Measurements from ENCODE around the gene ALMS1.
"Not testable (repeated sequence)": the region's sequence is repeated elsewhere in the genome, so short reads cannot be mapped to it uniquely, and the experiment has no call there.

The ALMS1 gene

GRCh38 chr2:73594251-73594650 lies 208.6 kb downstream of the ALMS1 start:
- TF ChIP-seq, protein P1, sequence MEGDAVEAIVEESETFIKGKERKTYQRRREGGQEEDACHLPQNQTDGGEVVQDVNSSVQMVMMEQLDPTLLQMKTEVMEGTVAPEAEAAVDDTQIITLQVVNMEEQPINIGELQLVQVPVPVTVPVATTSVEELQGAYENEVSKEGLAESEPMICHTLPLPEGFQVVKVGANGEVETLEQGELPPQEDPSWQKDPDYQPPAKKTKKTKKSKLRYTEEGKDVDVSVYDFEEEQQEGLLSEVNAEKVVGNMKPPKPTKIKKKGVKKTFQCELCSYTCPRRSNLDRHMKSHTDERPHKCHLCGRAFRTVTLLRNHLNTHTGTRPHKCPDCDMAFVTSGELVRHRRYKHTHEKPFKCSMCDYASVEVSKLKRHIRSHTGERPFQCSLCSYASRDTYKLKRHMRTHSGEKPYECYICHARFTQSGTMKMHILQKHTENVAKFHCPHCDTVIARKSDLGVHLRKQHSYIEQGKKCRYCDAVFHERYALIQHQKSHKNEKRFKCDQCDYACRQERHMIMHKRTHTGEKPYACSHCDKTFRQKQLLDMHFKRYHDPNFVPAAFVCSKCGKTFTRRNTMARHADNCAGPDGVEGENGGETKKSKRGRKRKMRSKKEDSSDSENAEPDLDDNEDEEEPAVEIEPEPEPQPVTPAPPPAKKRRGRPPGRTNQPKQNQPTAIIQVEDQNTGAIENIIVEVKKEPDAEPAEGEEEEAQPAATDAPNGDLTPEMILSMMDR (conservative IDR thresholded peaks at IDR 0.05) = no peak
- H3K27ac ChIP-seq = no peak overlapping the region

- H3K27ac ChIP-seq = no peak overlapping the region
- no peak for TF ChIP-seq ZFX (IDR thresholded peaks at IDR 0.05)
- TF ChIP-seq, protein P1 (conservative IDR thresholded peaks at IDR 0.05) = no peak
These were observed 216.1 kb downstream of the ALMS1 start for GRCh38 chr2:73601780-73602179.

- H3K27ac ChIP-seq = not testable (repeated sequence)
These were observed 217.5 kb downstream of the ALMS1 start for GRCh38 chr2:73603099-73603588.

- not testable (repeated sequence) for H3K27ac ChIP-seq
These were observed 219.0 kb downstream of the ALMS1 start for GRCh38 chr2:73604589-73604988.

- H3K27ac ChIP-seq = no peak overlapping the region
- TF ChIP-seq ZFX (IDR thresholded peaks at IDR 0.05) = no peak
These were observed 224.5 kb downstream of the ALMS1 start for GRCh38 chr2:73610111-73610510.

GRCh38 chr2:73611193-73611592 lies 225.6 kb downstream of the ALMS1 start:
- H3K27ac ChIP-seq = no peak overlapping the region
- TF ChIP-seq, protein P1 (conservative IDR thresholded peaks at IDR 0.05) = no peak
- TF ChIP-seq ZFX (IDR thresholded peaks at IDR 0.05) = no peak

DNA sequence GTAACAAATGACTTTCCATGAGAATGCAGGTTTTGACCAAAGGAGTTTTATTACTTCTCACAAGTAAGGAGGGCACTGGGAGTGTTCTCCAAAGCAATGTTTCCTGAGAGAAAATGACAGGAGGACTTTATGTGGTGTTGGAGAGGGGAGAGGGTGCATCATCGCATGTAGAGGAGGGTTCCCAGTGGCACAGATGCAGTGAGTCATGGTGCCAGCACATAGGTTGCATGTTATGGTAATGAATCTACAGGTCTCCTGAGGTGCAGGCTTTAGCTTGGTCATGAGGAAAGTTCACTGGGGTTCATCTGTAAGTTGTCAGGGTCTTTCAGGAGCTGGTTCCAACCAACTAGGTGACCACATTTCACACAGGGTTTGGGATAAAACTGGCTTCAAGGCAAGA lies 226.2 kb downstream of the ALMS1 start:
- no peak for TF ChIP-seq ZFX (IDR thresholded peaks at IDR 0.05)
- TF ChIP-seq, protein P1 (conservative IDR thresholded peaks at IDR 0.05) = no peak
- H3K27ac ChIP-seq = no peak overlapping the region

DNA sequence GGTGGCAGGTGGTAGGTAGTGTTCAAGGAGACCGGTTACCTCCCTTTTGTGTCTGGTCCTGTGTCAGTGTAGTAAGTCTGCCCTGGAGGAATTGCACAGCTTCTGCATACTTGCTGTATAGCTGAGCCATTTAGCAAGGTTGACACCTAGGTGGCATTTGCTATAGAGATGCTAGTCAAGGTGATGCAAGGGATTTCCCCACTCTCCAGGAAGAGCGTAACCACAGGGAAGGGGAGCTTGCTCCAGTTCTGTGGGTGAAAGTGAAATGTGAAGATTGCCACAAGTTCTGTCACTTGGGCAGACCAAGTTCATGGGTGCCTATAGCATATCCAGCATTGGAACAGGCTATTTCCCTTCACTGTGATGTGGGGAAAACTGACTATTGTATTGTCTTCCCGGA lies 228.5 kb downstream of the ALMS1 start:
- TF ChIP-seq, protein P1 (conservative IDR thresholded peaks at IDR 0.05) = no peak
- no peak for TF ChIP-seq ZFX (IDR thresholded peaks at IDR 0.05)
- no peak overlapping the region for H3K27ac ChIP-seq

DNA sequence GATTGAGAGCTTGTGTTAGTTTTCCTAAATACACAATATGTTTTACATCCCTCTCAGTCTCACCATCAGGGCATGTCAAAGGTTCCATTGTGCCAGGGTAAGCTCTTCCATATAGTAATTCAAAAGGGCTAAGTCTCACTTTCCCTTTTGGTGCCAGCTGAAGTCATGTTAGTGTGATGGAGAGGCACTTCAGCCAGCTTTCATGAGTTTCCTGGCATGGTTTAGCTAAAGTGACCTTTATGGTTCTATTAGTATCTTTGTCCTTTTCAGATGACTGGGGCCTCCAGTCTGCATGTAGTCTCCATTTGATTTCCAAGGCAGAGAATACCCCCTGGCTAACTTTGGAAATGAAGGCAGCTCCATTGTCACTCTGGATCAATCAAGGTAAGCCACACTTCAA lies 229.4 kb downstream of the ALMS1 start:
- TF ChIP-seq, protein P1 (conservative IDR thresholded peaks at IDR 0.05) = no peak
- no peak for TF ChIP-seq ZFX (IDR thresholded peaks at IDR 0.05)
- H3K27ac ChIP-seq = no peak overlapping the region
